AG10803 (cell line): ENCODE measurements around the gene MRPL10.

Source experiments
- DNase-seq: peaks from one replicate; pipeline ENCODE4 v3.0.0; 2010; ENCODE audit warnings: low read depth
- H3K4me3 ChIP-seq: 2 replicates; pipeline ENCODE4 v1.5.1; 2011; ENCODE audit warnings: mild to moderate bottlenecking, low read length, control low read depth
- TF ChIP-seq, protein P1 (sequence below): conservative IDR thresholded peaks from 2 replicates; pipeline ENCODE4 v1.5.1; 2011; ENCODE audit warnings: mild to moderate bottlenecking, low read length, control low read depth, inconsistent platforms

Gene MRPL10

GRCh38 chr17:47869114-47869513, 37.8 kb upstream of the MRPL10 start:
- no peak for DNase-seq
- TF ChIP-seq, protein P1, sequence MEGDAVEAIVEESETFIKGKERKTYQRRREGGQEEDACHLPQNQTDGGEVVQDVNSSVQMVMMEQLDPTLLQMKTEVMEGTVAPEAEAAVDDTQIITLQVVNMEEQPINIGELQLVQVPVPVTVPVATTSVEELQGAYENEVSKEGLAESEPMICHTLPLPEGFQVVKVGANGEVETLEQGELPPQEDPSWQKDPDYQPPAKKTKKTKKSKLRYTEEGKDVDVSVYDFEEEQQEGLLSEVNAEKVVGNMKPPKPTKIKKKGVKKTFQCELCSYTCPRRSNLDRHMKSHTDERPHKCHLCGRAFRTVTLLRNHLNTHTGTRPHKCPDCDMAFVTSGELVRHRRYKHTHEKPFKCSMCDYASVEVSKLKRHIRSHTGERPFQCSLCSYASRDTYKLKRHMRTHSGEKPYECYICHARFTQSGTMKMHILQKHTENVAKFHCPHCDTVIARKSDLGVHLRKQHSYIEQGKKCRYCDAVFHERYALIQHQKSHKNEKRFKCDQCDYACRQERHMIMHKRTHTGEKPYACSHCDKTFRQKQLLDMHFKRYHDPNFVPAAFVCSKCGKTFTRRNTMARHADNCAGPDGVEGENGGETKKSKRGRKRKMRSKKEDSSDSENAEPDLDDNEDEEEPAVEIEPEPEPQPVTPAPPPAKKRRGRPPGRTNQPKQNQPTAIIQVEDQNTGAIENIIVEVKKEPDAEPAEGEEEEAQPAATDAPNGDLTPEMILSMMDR, result no peak
- no peak overlapping the region for H3K4me3 ChIP-seq

- no peak overlapping the region for H3K4me3 ChIP-seq
- no peak for DNase-seq
- TF ChIP-seq, protein P1, result no peak
Observed at GRCh38 chr17:47867813-47868533, 36.6 kb upstream of the MRPL10 start.

DNA sequence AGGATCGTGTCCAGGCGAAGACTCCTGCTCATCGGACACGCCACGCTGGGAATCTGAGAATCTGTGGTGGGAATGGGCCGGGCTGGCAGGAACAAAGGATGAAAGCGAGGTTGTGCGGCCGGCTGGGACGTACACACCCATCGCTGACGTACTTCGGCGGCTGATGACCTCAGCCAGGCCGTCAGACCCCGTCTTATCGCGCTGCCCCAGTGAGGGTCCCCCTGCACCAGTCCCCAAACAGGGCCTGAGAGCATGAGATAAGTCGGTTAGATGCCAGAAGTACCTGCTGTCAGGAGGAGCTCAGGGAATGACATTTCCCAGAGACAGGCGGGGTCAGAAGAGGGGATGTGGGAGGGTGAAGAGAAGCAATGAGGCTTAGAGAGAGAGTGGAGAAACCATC, 35.6 kb upstream of the MRPL10 start:
- H3K4me3 ChIP-seq, result no peak overlapping the region
- DNase-seq, result no peak
- TF ChIP-seq, protein P1, result no peak

GRCh38 chr17:47864791-47865216, 33.5 kb upstream of the MRPL10 start:
- H3K4me3 ChIP-seq, result no peak overlapping the region
- no peak for DNase-seq
- TF ChIP-seq, protein P1, result no peak

- TF ChIP-seq, protein P1, result no peak
- no peak overlapping the region for H3K4me3 ChIP-seq
- peak; percentile 88 for DNase-seq
Observed at GRCh38 chr17:47862621-47863440, 31.5 kb upstream of the MRPL10 start.

DNA sequence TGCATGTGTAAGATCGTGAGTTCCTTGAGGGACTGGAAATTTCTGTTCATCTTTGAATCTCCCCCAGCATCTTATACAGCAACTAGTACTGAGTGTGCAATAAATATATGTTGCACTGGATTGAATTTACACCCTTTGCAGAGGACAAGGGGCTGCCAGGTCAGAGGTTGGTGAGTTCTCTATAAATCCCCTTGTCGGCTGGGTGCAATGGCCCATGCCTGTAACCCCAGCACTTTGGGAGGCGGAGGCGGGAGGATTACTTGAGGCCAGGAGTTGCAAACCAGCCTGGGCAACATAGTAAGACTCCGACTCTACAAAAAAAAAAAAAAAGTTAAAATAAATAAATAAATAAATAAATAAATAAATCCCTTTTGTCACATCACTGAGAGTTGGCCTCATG, 29.0 kb upstream of the MRPL10 start:
- no peak for DNase-seq
- TF ChIP-seq, protein P1, result no peak
- no peak overlapping the region for H3K4me3 ChIP-seq
